ENCODE results near the gene FOXI1. TPM values are rescaled to one million over a fixed set of nuclear protein-coding genes. Genes with fewer than 3 reads are reported as not detected.

The FOXI1 gene
- total RNA-seq: not detected in 2 replicates
- polyA plus RNA-seq: not detected in 2 replicates
- polyA plus RNA-seq (2011; cell fraction: cytosol; rRNA removed): not detected in 2 replicates
- polyA plus RNA-seq (2011; cell fraction: nucleus; rRNA removed): not detected in 2 replicates
- not detected in 2 replicates for polyA plus RNA-seq (2012)
- not detected in 2 replicates for polyA minus RNA-seq
- polyA minus RNA-seq (2011; cell fraction: cytosol; rRNA and poly(A)+ RNA removed): not detected
- not detected in 2 replicates for polyA minus RNA-seq (2011; cell fraction: nucleus; rRNA and poly(A)+ RNA removed)
- not detected for Bru-seq, nascent RNA
- not detected for BruChase-seq, experiment 1, labeled RNA remaining after a 6-hour chase
- BruChase-seq, experiment 2, labeled RNA remaining after a 2-hour chase: not detected
- long read RNA-seq: 0 reads

GRCh38 chr5:170105642-170106611 lies at the start of gene FOXI1:
Gene FOXI1 (plus strand): TSS chr5:170105897. CDS start chr5:170105958, 61 bp downstream.
- no peaks in the 10 kb centered on the region for H3K4me1 ChIP-seq (ENCODE audit: control insufficient read depth, extremely low read depth, insufficient read depth, low read length)
- H3K4me3 ChIP-seq (replicated peaks in 1 of 3; ENCODE audit: insufficient read depth in 1 of 3, low read depth in 1 of 3, low read length in 3 of 3): no peak within 1 kb of the TSS
- H3K9me1 ChIP-seq (replicated peaks; ENCODE audit: control insufficient read depth, extremely low read depth, insufficient read depth, low read length): no peaks in the 10 kb centered on the region
- H2AFZ ChIP-seq (ENCODE audit: low read depth, low read length): no peak within 1 kb of the TSS
- no peak within 1 kb of the TSS for H3K4me2 ChIP-seq (ENCODE audit: insufficient read depth, low read length)
- H3K79me2 ChIP-seq (ENCODE audit: control insufficient read depth, insufficient read depth, low read length): no peaks in the 10 kb centered on the region
- ChIA-PET CTCF (interaction anchor here (1.1 to 2.2 kb wide), 3 partner anchors 77 to 110 kb away, joined by 3 to 7 read pairs (median 5); no protein-coding TSS in a partner anchor), POLR2A (no interaction called here)
- dilution Hi-C loops (cut with MboI; ENCODE audit: extremely low pct_ligation_motif_present, low sequenced_read_pairs): no loop called here
- BruUV-seq (replicated peaks): no TSS peak
- no peaks in the 10 kb centered on the region for H3K9me3 ChIP-seq (replicated peaks; ENCODE audit: control insufficient read depth, insufficient read depth, low read length)
- no peak within 1 kb of the TSS for H3K9ac ChIP-seq (replicated peaks; ENCODE audit: extremely low read depth, insufficient read depth, low read length)
- no peaks in the 10 kb centered on the region for H3K27me3 ChIP-seq (ENCODE audit: control insufficient read depth in 2 of 2, insufficient read depth in 2 of 2, low read length in 2 of 2)
- no peak within 1 kb of the TSS for H3K27ac ChIP-seq (ENCODE audit: insufficient read depth, low read depth, low read length)
- FAIRE-seq (no peak), DNase-seq (ENCODE audit: low read depth, low spot score) (no peak)
- intact Hi-C loops (cut with micrococcal nuclease): no loop called here
- H4K20me1 ChIP-seq (replicated peaks; ENCODE audit: control insufficient read depth, extremely low read depth, insufficient read depth, low read length): no peaks in the 10 kb centered on the region
- TF ChIP-seq MYC (IDR thresholded peaks at IDR 0.05; ENCODE audit: low read depth, low read length): no peak
- no peak for TF ChIP-seq EZH2 (IDR thresholded peaks at IDR 0.05; ENCODE audit: borderline replicate concordance, low read depth, low read length, severe bottlenecking)
- TF ChIP-seq, protein P1, sequence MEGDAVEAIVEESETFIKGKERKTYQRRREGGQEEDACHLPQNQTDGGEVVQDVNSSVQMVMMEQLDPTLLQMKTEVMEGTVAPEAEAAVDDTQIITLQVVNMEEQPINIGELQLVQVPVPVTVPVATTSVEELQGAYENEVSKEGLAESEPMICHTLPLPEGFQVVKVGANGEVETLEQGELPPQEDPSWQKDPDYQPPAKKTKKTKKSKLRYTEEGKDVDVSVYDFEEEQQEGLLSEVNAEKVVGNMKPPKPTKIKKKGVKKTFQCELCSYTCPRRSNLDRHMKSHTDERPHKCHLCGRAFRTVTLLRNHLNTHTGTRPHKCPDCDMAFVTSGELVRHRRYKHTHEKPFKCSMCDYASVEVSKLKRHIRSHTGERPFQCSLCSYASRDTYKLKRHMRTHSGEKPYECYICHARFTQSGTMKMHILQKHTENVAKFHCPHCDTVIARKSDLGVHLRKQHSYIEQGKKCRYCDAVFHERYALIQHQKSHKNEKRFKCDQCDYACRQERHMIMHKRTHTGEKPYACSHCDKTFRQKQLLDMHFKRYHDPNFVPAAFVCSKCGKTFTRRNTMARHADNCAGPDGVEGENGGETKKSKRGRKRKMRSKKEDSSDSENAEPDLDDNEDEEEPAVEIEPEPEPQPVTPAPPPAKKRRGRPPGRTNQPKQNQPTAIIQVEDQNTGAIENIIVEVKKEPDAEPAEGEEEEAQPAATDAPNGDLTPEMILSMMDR (IDR thresholded peaks at IDR 0.05; ENCODE audit: extremely low read depth in 1 of 2, insufficient read depth in 1 of 2, low read depth in 1 of 2, low read length in 2 of 2): no peak
- TF ChIP-seq, protein P2, sequence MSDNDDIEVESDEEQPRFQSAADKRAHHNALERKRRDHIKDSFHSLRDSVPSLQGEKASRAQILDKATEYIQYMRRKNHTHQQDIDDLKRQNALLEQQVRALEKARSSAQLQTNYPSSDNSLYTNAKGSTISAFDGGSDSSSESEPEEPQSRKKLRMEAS (IDR thresholded peaks at IDR 0.05; ENCODE audit: insufficient read depth, insufficient read length): no peak
- no peak for TF ChIP-seq JUN (IDR thresholded peaks at IDR 0.05; ENCODE audit: borderline replicate concordance, insufficient read depth, insufficient read length, low read depth)
- H3K36me3 ChIP-seq (ENCODE audit: control insufficient read depth in 2 of 2, extremely low read depth in 1 of 2, insufficient read depth in 2 of 2, low read length in 2 of 2): no peaks in the 10 kb centered on the region
